Measurements from ENCODE around the gene CDH15. TPM values are rescaled to one million over a fixed set of nuclear protein-coding genes. Genes with fewer than 3 reads are reported as not detected.

CDH15 gene
- total RNA-seq, 1 experiment from 2014 or later, result 0.46 TPM

GRCh38 chr16:89176717-89177116 is 5.2 kb downstream of the CDH15 start:
- H3K4me1 Mint-ChIP-seq, result peaks cover 7% of the 10 kb centered on the region; the same call in 1 of the 2 replicates
- ATAC-seq (no peak), DNase-seq (ENCODE audit: low spot score) (no peak)
- no peak for TF ChIP-seq AR (CRISPR knock-in tag; IDR thresholded peaks at IDR 0.05)
- no peak for TF ChIP-seq ZNF219 (CRISPR knock-in tag; IDR thresholded peaks at IDR 0.05; ENCODE audit: borderline replicate concordance)
- TF ChIP-seq EMX1 (CRISPR knock-in tag; IDR thresholded peaks at IDR 0.05), result no peak
- no peak for TF ChIP-seq PRDM15 (CRISPR knock-in tag; IDR thresholded peaks at IDR 0.05)
- no peak for TF ChIP-seq ZBTB21 (CRISPR knock-in tag; IDR thresholded peaks at IDR 0.05; ENCODE audit: borderline replicate concordance)
- no peak for TF ChIP-seq TCF7 (CRISPR knock-in tag; IDR thresholded peaks at IDR 0.05; ENCODE audit: low read depth)
- no peak overlapping the region for H3K4me3 Mint-ChIP-seq
- POLR2A ChIA-PET, result no interaction called here
- no peak overlapping the region for H3K27ac Mint-ChIP-seq
- CTCF ChIA-PET, result interaction anchor here (0.6 to 1.5 kb wide), 3 partner anchors 9 to 439 kb away, joined by 3 to 10 read pairs (median 8); no protein-coding TSS in a partner anchor
- H3K27me3 Mint-ChIP-seq (ENCODE audit: low read depth), result peaks cover 3% of the 10 kb centered on the region; the same call in 1 of the 2 replicates
- no peaks in the 10 kb centered on the region for H3K36me3 Mint-ChIP-seq
- no peaks in the 10 kb centered on the region for H3K9me3 Mint-ChIP-seq

- peaks cover 2% of the 10 kb centered on the region; the same call in 1 of the 2 replicates for H3K27me3 Mint-ChIP-seq (ENCODE audit: low read depth)
- DNase-seq (ENCODE audit: low spot score), result no peak
- ChIA-PET POLR2A (interaction anchor here (0.5 kb wide), 1 partner anchor 48 kb away, joined by 5 read pairs; no protein-coding TSS in a partner anchor), CTCF (interaction anchor here (1.0 to 1.5 kb wide), 3 partner anchors 10 to 440 kb away, joined by 3 to 10 read pairs (median 8); no protein-coding TSS in a partner anchor)
- TF ChIP-seq E2F1 (CRISPR knock-in tag; IDR thresholded peaks at IDR 0.05) (no peak), FOXJ3 (CRISPR knock-in tag; IDR thresholded peaks at IDR 0.05; ENCODE audit: borderline replicate concordance) (no peak), JAZF1 (CRISPR knock-in tag; IDR thresholded peaks at IDR 0.05) (no peak), MAX (CRISPR knock-in tag; IDR thresholded peaks at IDR 0.05) (no peak), ZNF138 (CRISPR knock-in tag; conservative IDR thresholded peaks at IDR 0.05) (no peak), JUN (CRISPR knock-in tag; IDR thresholded peaks at IDR 0.05) (no peak), NR1H2 (CRISPR knock-in tag; IDR thresholded peaks at IDR 0.05) (no peak), ATF3 (CRISPR knock-in tag; conservative IDR thresholded peaks at IDR 0.05) (no peak)
- ATAC-seq, result no peak
- H3K27ac Mint-ChIP-seq, result no peak overlapping the region
- no peaks in the 10 kb centered on the region for H3K36me3 Mint-ChIP-seq
- peaks cover 7% of the 10 kb centered on the region; the same call in 1 of the 2 replicates for H3K4me1 Mint-ChIP-seq
- H3K4me3 Mint-ChIP-seq, result no peak overlapping the region
- H3K9me3 Mint-ChIP-seq, result no peaks in the 10 kb centered on the region
Measured at GRCh38 chr16:89177501-89177900, 6.0 kb downstream of the CDH15 start.

Measured in WTC11 (cell line).